RWPE1 (cell line): Measurements from ENCODE around the gene FRMD4A.

Source experiments
- CTCF ChIA-PET: fragments of 350-600 bp; sonication (Branson Sonifier 250); formaldehyde crosslinking; extraction: SDS; loops from one replicate; lab custom pipeline; 2021; lab: Yijun Ruan, JAX
- POLR2A ChIA-PET: fragments of 400-600 bp; formaldehyde crosslinking; extraction: SDS; loops from one replicate; lab custom pipeline; 2020; ENCODE audit warnings: antibody characterized with exemption; ENCODE audit not compliant: low non-redundant PET; lab: Yijun Ruan, JAX
- DNase-seq: peaks from one replicate; pipeline ENCODE4 v3.0.0; 2012; ENCODE audit warnings: low spot score
- H3K27ac ChIP-seq: fragments of 450-650 bp; 2 replicates; pipeline ENCODE4 v1.5.1; 2017
- TF ChIP-seq, protein P1 (sequence below): fragments of 450-650 bp; conservative IDR thresholded peaks from 2 replicates; pipeline ENCODE4 v1.5.1; 2017; ENCODE audit warnings: low read depth, mild to moderate bottlenecking

Gene FRMD4A

DNA sequence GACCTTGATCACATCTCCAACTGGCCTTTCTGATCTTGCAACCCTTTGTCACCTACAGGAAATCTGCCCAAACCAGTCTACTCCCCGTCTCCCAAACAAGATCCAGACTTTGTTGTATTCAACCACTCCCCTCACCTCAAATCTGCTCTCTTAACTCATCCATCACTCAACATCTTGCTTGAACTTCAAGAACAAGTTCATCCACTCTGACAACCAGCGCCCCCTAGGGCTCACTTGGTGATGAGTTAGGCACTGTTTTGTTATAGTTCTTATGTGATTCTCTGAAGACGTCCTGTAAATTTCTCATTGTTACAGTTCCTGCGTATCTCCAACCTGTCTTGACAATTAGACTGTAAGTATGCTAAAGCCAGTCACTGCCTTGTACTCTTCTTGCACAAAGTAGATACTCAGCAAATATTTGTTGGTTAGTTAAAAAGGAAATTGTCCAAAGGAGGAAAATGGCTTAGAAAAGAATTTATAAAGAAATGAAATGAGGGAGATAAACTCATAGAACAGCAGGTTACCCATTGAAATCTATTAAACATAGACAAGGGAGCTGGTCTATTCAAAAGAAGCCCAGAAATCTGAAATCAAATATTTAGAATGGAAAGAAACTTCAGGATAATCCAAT is 5.3 kb downstream of the FRMD4A start:
- ChIA-PET CTCF (no interaction called here), POLR2A (no interaction called here)
- no peak overlapping the region for H3K27ac ChIP-seq
- TF ChIP-seq, protein P1, sequence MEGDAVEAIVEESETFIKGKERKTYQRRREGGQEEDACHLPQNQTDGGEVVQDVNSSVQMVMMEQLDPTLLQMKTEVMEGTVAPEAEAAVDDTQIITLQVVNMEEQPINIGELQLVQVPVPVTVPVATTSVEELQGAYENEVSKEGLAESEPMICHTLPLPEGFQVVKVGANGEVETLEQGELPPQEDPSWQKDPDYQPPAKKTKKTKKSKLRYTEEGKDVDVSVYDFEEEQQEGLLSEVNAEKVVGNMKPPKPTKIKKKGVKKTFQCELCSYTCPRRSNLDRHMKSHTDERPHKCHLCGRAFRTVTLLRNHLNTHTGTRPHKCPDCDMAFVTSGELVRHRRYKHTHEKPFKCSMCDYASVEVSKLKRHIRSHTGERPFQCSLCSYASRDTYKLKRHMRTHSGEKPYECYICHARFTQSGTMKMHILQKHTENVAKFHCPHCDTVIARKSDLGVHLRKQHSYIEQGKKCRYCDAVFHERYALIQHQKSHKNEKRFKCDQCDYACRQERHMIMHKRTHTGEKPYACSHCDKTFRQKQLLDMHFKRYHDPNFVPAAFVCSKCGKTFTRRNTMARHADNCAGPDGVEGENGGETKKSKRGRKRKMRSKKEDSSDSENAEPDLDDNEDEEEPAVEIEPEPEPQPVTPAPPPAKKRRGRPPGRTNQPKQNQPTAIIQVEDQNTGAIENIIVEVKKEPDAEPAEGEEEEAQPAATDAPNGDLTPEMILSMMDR, result no peak
- no peak for DNase-seq

DNA sequence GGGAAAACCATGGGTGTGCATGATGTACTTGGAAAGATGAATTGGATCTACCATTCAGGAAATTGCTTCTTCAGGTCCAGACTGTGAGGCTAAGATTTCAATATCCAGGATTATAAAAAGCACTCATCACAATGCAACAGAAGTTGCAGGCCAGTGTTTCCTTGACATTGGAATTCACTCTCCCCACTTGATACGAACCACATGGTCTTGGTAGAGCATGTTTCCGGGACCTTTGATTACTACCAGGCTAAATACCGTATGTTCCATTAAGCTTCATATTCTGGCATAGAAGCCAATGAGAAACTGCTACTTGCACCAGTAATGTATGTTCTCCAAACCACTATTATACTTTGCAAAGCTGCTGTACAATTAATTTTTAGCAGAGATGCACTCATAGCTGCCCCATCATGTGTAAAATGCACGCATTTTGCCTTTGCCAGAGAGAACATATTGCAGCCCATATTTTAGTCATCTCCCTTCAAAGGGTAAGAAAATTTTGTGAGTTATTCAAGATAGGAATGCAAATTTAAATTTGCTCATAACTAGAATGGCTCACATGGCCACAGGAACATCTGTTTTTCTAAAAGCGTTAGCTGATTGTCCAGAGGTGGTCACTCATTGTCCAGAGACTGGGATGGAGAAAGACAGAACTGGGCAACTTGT is 8.1 kb downstream of the FRMD4A start:
- POLR2A ChIA-PET, result no interaction called here
- TF ChIP-seq, protein P1, result no peak
- no peak for DNase-seq
- no peak overlapping the region for H3K27ac ChIP-seq
- CTCF ChIA-PET, result no interaction called here

DNA sequence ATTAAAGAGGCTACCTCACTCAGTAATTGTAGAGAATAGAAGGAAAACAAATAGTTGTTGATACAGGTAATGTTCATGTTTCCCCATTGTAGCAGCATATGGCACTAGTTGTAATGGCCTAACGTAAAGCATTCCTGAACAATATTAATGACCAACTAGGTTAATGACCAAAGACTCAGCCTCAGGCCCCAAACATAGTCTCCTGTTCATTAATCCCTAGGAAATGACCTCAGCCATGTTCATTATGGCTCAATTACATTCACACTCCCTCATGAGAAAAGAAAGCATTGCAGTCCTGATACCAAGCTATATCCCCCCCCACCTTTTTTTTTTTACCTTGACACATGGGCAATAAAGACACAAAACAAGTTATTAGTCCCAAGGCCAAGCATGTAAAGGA is 12.7 kb downstream of the FRMD4A start:
- ChIA-PET POLR2A (no interaction called here), CTCF (interaction anchor here (0.6 to 0.7 kb wide), 2 partner anchors 16 to 113 kb away, joined by 3 read pairs; no protein-coding TSS in a partner anchor)
- DNase-seq, result no peak
- TF ChIP-seq, protein P1, result no peak
- H3K27ac ChIP-seq, result no peak overlapping the region

DNA sequence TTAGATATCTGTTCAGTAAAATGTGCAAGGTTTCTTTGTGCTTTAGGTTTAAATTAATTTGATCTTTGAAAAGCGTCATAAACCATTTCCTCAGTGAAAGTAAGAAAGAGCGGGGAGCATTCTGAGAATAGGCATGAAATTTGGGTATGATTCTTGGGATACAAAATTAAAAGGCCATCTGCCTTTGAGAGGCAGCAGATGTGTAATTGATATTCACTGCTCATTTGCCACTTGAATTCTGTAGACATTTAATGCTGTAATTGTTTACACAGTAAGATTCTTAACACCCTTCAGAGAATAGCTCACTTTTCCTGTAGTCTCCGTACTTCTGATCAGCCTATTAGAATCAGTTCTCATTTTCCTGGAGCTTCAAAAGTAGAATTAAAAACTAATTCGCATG is 18.7 kb downstream of the FRMD4A start:
- ChIA-PET CTCF (no interaction called here), POLR2A (no interaction called here)
- TF ChIP-seq, protein P1, result no peak
- no peak for DNase-seq
- H3K27ac ChIP-seq, result no peak overlapping the region

DNA sequence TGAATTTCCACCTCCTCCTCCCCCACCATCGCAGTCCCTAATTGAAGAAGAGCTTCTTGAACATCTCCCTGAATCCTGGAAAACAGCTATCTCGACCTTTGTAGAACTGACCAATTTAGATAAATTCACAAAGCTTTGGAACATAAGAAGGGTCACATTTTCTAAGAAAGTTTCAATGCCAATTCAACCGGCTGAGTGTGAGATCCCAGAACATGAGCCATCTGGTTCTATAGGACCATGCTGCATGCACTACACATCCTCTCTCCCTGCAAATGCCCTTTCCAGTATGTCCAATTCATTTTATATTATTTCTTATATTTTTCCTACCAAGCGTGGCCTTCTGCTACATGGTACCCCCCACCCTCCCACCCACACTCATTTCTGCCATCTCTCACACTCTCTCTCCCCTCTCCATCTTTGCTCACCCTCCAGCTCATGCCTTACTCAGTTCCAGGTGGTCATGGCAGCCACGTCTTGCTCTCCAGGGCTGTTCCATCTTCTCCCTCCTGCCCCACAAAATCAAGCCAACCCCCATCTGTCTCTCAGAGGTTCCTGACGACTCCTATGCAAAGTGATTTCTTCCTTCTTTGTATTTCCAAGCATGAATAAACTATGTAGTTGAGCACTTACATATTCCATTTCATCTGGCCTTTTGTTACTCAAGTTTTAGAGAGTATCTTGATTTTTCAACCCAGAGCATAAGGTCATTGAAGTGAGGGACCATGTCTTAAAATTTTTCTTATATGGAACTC is 19.3 kb downstream of the FRMD4A start:
- CTCF ChIA-PET, result no interaction called here
- no peak overlapping the region for H3K27ac ChIP-seq
- no peak for DNase-seq

DNA sequence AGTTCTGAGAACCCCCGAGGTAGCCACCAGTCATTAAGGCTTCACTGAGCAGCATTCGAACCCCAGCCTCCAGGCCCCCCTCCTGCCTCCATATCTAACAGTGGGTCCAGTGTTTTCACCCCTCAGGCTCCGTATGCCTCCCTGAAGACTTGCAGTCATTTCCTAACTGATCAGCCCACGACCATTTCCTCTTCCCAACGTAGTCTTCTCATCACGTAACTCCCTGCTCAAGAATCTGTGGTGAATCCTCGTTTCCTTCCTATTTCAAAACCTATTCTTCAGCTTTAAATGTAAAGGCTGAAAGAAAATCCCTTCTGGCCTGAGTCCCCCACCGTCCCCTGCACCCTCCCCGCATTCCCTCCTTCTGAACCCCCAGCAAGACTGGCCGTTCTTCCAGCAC is 21.1 kb downstream of the FRMD4A start:
- ChIA-PET POLR2A (no interaction called here), CTCF (no interaction called here)
- TF ChIP-seq, protein P1, result no peak
- no peak overlapping the region for H3K27ac ChIP-seq
- DNase-seq, result no peak

More for the DNA sequence above, 19.3 kb downstream of the FRMD4A start:
- TF ChIP-seq, protein P1, result no peak
- POLR2A ChIA-PET, result no interaction called here
